Trophoblast cell (in vitro differentiated cells and primary cell): ENCODE results near the gene LEMD2.

ENCODE experiments used
- DNase-seq, 2 donors: peaks; one replicate each; pipeline ENCODE4 v3.0.0-alpha.2; 2016
- H2AFZ ChIP-seq: 2 replicates; pipeline ENCODE4 v1.6.1; 2013; ENCODE audit warnings: low read length, moderate library complexity, mild to moderate bottlenecking; ENCODE audit not compliant: insufficient read depth, poor library complexity
- H2AK5ac ChIP-seq: 2 replicates; pipeline ENCODE4 v1.6.1; 2013; ENCODE audit warnings: mild to moderate bottlenecking, low read length
- H2BK120ac ChIP-seq: 2 replicates; pipeline ENCODE4 v1.6.1; 2013; ENCODE audit warnings: low read length, mild to moderate bottlenecking, moderate library complexity; ENCODE audit not compliant: insufficient read depth, poor library complexity
- H2BK12ac ChIP-seq: 2 replicates; pipeline ENCODE4 v1.6.1; 2013; ENCODE audit warnings: mild to moderate bottlenecking, low read length, moderate library complexity
- H2BK5ac ChIP-seq: 2 replicates; pipeline ENCODE4 v1.6.1; 2013; ENCODE audit warnings: low read length, low read depth, moderate library complexity, mild to moderate bottlenecking; ENCODE audit not compliant: poor library complexity
- H3K14ac ChIP-seq: 2 replicates; pipeline ENCODE4 v1.6.1; 2013; ENCODE audit warnings: mild to moderate bottlenecking, low read length
- H3K18ac ChIP-seq: 2 replicates; pipeline ENCODE4 v1.6.1; 2013; ENCODE audit warnings: mild to moderate bottlenecking, low read length
- H3K23ac ChIP-seq: 2 replicates; pipeline ENCODE4 v1.6.1; 2013; ENCODE audit warnings: low read length
- H3K27ac ChIP-seq: 2 replicates; pipeline ENCODE4 v1.5.1; 2013; ENCODE audit warnings: low read depth, mild to moderate bottlenecking, inconsistent platforms, low read length, moderate library complexity
- H3K27me3 ChIP-seq: 2 replicates; pipeline ENCODE4 v1.6.1; 2013; ENCODE audit warnings: inconsistent platforms, mild to moderate bottlenecking, low read length, moderate library complexity; ENCODE audit not compliant: insufficient read depth
- H3K36me3 ChIP-seq, 2 experiments: 1 replicate in 1 of 2; 2 replicates in 1 of 2; pipeline ENCODE4 v1.6.1; 2013; ENCODE audit warnings: low read length in 2 of 2, mild to moderate bottlenecking in 2 of 2, moderate library complexity in 1 of 2; ENCODE audit not compliant: insufficient read depth in 2 of 2, control insufficient read depth in 1 of 2
- H3K4ac ChIP-seq: 2 replicates; pipeline ENCODE4 v1.6.1; 2013; ENCODE audit warnings: low read depth, mild to moderate bottlenecking, low read length, moderate library complexity
- H3K4me1 ChIP-seq, 2 experiments: 1 replicate in 1 of 2; 2 replicates in 1 of 2; pipeline ENCODE4 v1.6.1; 2013; ENCODE audit warnings: low read length in 2 of 2, mild to moderate bottlenecking in 2 of 2, moderate library complexity in 1 of 2; ENCODE audit not compliant: insufficient read depth in 2 of 2, control insufficient read depth in 1 of 2
- H3K4me2 ChIP-seq: 2 replicates; pipeline ENCODE4 v1.6.1; 2013; ENCODE audit warnings: inconsistent platforms, mild to moderate bottlenecking, low read length, moderate library complexity
- H3K4me3 ChIP-seq: 2 replicates; pipeline ENCODE4 v1.5.1; 2013; ENCODE audit warnings: mild to moderate bottlenecking, low read depth, low read length, inconsistent platforms
- H3K79me1 ChIP-seq: one replicate; pipeline ENCODE4 v1.6.1; 2013; ENCODE audit warnings: low read length
- H3K79me2 ChIP-seq: 2 replicates; pipeline ENCODE4 v1.6.1; 2013; ENCODE audit warnings: low read length, mild to moderate bottlenecking; ENCODE audit not compliant: control insufficient read depth, insufficient read depth, poor library complexity
- H3K9ac ChIP-seq: 2 replicates; pipeline ENCODE4 v1.6.1; 2013; ENCODE audit warnings: mild to moderate bottlenecking, low read length
- H3K9me3 ChIP-seq: 2 replicates; pipeline ENCODE4 v1.6.1; 2013; ENCODE audit warnings: low read depth, mild to moderate bottlenecking, control low read depth, inconsistent platforms, low read length; ENCODE audit not compliant: insufficient read depth
- H4K12ac ChIP-seq: 2 replicates; pipeline ENCODE4 v1.6.1; 2013; ENCODE audit warnings: low read depth, mild to moderate bottlenecking, low read length, moderate library complexity
- H4K8ac ChIP-seq: 2 replicates; pipeline ENCODE4 v1.6.1; 2013; ENCODE audit warnings: low read depth, mild to moderate bottlenecking, low read length, moderate library complexity
- H4K91ac ChIP-seq: one replicate; pipeline ENCODE4 v1.6.1; 2013; ENCODE audit warnings: low read depth, mild to moderate bottlenecking, low read length, moderate library complexity
- WGBS: extraction: QIAGEN DNeasy Blood & Tissue Kit; methylation state at CpG from one replicate; pipeline ENCODE4 v1.1.7; 2013; ENCODE audit warnings: missing lambda C conversion rate; ENCODE audit not compliant: insufficient read length, insufficient coverage; ENCODE audit errors: extremely low coverage; 5-methylcytosine and 5-hydroxymethylcytosine counted together

LEMD2 gene

DNA sequence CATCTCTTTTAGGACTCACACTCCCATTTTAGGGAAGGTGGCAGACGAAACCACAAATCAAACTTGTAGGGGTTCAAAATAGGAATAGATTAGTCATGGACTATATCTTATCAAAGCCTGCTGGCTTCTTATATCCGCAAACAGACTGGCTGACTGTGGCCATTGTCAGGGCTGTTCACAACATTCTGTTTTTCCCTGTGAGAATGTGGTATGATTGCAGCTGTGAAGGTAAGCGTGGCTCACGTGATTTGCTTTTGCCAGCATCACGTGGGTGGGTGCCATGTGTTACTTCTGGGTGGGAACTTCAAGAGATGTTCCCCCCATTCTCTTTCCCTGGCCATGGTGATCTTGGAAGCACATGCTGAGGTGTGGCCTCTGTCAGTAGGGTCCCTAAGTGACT lies 48.1 kb downstream of the LEMD2 start:
- Histone ChIP-seq H3K79me1 (peaks cover 3% of the 10 kb centered on the region), H3K4me2 (no peak overlapping the region)
- WGBS, result no CpG with 5 or more reads among the region's 5 CpGs

DNA sequence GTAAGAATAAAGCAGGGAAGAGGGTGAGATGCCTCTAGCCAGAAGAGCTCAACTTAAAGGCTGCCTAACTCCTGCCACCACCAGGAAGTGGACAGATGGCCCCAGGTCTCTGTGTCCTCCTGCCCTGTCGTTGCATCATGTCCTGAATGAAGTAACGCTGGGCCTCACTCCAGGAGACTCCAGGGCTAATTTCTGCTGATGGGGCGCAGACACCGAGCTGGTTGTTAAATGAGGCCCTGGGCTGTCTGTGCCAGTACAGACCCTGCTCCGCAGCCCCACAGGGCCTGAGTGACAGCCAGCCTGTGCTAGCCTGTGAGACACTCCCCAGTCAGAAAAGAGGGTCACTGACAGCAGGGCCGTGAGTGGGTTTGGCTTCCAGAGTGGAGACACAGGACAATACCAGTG lies 48.7 kb downstream of the LEMD2 start:
- no peak overlapping the region for H2BK5ac ChIP-seq
- no peak overlapping the region for H2AK5ac ChIP-seq
- H3K4me2 ChIP-seq, result no peak overlapping the region
- no peak overlapping the region for H2AFZ ChIP-seq
- no peaks in the 10 kb centered on the region for H3K79me2 ChIP-seq
- H3K27ac ChIP-seq, result no peak overlapping the region
- H3K4me1 ChIP-seq, result peaks cover 4 to 6% of the 10 kb centered on the region in 2 experiments
- H2BK120ac ChIP-seq, result no peak overlapping the region
- H3K36me3 ChIP-seq, result no peaks in the 10 kb centered on the region
- H2BK12ac ChIP-seq, result no peak overlapping the region
- no peak for DNase-seq
- H4K91ac ChIP-seq, result no peak overlapping the region
- H3K14ac ChIP-seq, result no peak overlapping the region
- H3K9me3 ChIP-seq, result peaks cover 2% of the 10 kb centered on the region
- H3K79me1 ChIP-seq, result peaks cover 2% of the 10 kb centered on the region
- WGBS, result no CpG with 5 or more reads among the region's 6 CpGs
- no peak overlapping the region for H3K18ac ChIP-seq
- no peak overlapping the region for H3K4me3 ChIP-seq
- H3K27me3 ChIP-seq, result no peaks in the 10 kb centered on the region
- H3K23ac ChIP-seq, result no peak overlapping the region
- H4K12ac ChIP-seq, result no peak overlapping the region
- no peak overlapping the region for H4K8ac ChIP-seq
- no peak overlapping the region for H3K4ac ChIP-seq
- no peak overlapping the region for H3K9ac ChIP-seq

More for the DNA sequence above, 48.1 kb downstream of the LEMD2 start:
- H3K27me3 ChIP-seq, result no peaks in the 10 kb centered on the region
- H3K23ac ChIP-seq, result no peak overlapping the region
- no peak overlapping the region for H2AFZ ChIP-seq
- H3K14ac ChIP-seq, result no peak overlapping the region
- H3K18ac ChIP-seq, result no peak overlapping the region
- H2BK12ac ChIP-seq, result no peak overlapping the region
- H2BK5ac ChIP-seq, result no peak overlapping the region
- no peaks in the 10 kb centered on the region for H3K36me3 ChIP-seq
- H2BK120ac ChIP-seq, result no peak overlapping the region
- H3K9me3 ChIP-seq, result peaks cover 2% of the 10 kb centered on the region
- H3K4me1 ChIP-seq, result peaks cover 6 to 8% of the 10 kb centered on the region in 2 experiments
- no peak overlapping the region for H2AK5ac ChIP-seq
- H3K79me2 ChIP-seq, result no peaks in the 10 kb centered on the region
- H4K8ac ChIP-seq, result no peak overlapping the region
- DNase-seq, result no peak
- no peak overlapping the region for H3K9ac ChIP-seq
- no peak overlapping the region for H3K4me3 ChIP-seq
- H4K12ac ChIP-seq, result no peak overlapping the region
- no peak overlapping the region for H4K91ac ChIP-seq
- no peak overlapping the region for H3K27ac ChIP-seq
- H3K4ac ChIP-seq, result no peak overlapping the region

DNA sequence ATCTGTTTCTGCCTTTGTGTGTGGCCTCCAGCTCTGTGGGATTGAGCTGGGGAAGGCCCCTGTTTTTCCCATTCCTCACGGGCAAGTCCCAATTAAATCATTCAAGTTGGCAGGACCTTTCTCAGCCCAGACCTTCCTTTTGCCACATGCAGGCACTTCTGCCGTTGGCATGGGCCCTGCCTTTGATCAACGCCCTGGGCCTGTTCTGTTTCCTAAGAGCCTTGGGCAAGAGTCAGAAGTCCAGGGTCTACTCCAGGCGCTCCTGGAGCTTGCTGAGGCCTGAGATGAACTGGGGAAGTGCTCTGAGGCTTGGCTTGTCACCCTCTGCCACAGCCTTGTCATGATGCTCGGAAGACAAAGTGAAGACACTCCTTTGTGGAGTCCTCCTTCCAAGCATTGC lies 49.4 kb downstream of the LEMD2 start:
- no CpG with 5 or more reads among the region's 5 CpGs for WGBS
- H3K36me3 ChIP-seq, result no peaks in the 10 kb centered on the region
- DNase-seq, result no peak
- no peaks in the 10 kb centered on the region for H3K27me3 ChIP-seq
- H3K4me1 ChIP-seq, result peaks cover 3 to 8% of the 10 kb centered on the region in 2 experiments
- H2BK5ac ChIP-seq, result no peak overlapping the region
- H3K9me3 ChIP-seq, result peaks cover 2% of the 10 kb centered on the region
- H3K23ac ChIP-seq, result no peak overlapping the region
- H4K91ac ChIP-seq, result no peak overlapping the region
- no peak overlapping the region for H3K4me2 ChIP-seq
- H2AFZ ChIP-seq, result no peak overlapping the region
- H2BK120ac ChIP-seq, result no peak overlapping the region
- H2AK5ac ChIP-seq, result no peak overlapping the region
- H3K4ac ChIP-seq, result no peak overlapping the region
- H4K8ac ChIP-seq, result no peak overlapping the region
- no peaks in the 10 kb centered on the region for H3K79me2 ChIP-seq
- H3K9ac ChIP-seq, result no peak overlapping the region
- H3K14ac ChIP-seq, result no peak overlapping the region
- H3K4me3 ChIP-seq, result no peak overlapping the region
- no peak overlapping the region for H3K18ac ChIP-seq
- H3K79me1 ChIP-seq, result peaks cover 4% of the 10 kb centered on the region
- H4K12ac ChIP-seq, result no peak overlapping the region
- no peak overlapping the region for H3K27ac ChIP-seq
- H2BK12ac ChIP-seq, result no peak overlapping the region

DNA sequence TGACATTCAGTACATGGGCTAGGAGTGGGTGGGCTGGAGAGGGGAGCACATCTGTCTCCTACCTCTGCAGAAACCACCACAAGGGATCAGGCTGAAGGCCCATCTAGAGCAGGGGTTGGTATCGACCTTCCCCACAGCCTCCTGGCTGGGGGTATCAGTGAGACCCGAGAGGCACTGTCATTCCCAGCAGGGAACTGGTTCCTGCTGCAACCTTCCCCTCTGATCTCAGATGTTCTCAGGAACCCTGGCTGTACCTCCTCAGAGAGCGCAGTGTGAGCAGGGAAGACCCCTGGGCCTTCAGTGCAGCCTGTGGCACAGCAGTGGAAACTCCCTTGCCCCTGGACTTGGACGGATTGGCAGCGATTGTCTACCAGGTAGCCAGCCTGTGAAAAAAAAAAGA lies 50.1 kb downstream of the LEMD2 start:
- no peak overlapping the region for H3K9ac ChIP-seq
- no peaks in the 10 kb centered on the region for H3K79me2 ChIP-seq

More for the DNA sequence above, 50.1 kb downstream of the LEMD2 start:
- Histone ChIP-seq H3K9me3 (peaks cover 2% of the 10 kb centered on the region), H3K27ac (no peak overlapping the region), H4K12ac (no peak overlapping the region), H2BK12ac (no peak overlapping the region), H3K79me1 (peaks cover 6% of the 10 kb centered on the region), H3K4me1 (peaks cover 7 to 13% of the 10 kb centered on the region in 2 experiments), H4K91ac (peak overlapping the region; percentile 16), H3K18ac (no peak overlapping the region), H3K36me3 (no peaks in the 10 kb centered on the region), H4K8ac (no peak overlapping the region), H2AK5ac (no peak overlapping the region), H3K4ac (no peak overlapping the region), H2BK5ac (no peak overlapping the region), H3K14ac (no peak overlapping the region), H2AFZ (no peak overlapping the region), H3K23ac (no peak overlapping the region), H3K4me2 (no peak overlapping the region), H3K27me3 (no peaks in the 10 kb centered on the region), H2BK120ac (no peak overlapping the region), H3K4me3 (no peak overlapping the region)
- DNase-seq, result no peak
- WGBS, result no CpG with 5 or more reads among the region's 5 CpGs
